DMS114 treated with DMSO at 0.1 percent for 48 hours (cell line): ENCODE measurements around the gene FAIM2.

ENCODE experiments used
- DNase-seq: peaks from one replicate; lab custom pipeline; 2025; ENCODE audit not compliant: unreplicated experiment; lab: John Stamatoyannopoulos, UW

FAIM2 gene

GRCh38 chr12:49897276-49897675 is 6.4 kb downstream of the FAIM2 start:
- no peak for DNase-seq

- no peak for DNase-seq
Observed at GRCh38 chr12:49895773-49896172, 7.9 kb downstream of the FAIM2 start.

GRCh38 chr12:49894751-49895148 is 8.9 kb downstream of the FAIM2 start:
- no peak for DNase-seq

GRCh38 chr12:49893753-49894750 is 9.6 kb downstream of the FAIM2 start:
- no peak for DNase-seq

- DNase-seq = no peak
Observed at GRCh38 chr12:49892732-49893317, 10.9 kb downstream of the FAIM2 start.

GRCh38 chr12:49892084-49892731 is 11.5 kb downstream of the FAIM2 start:
- DNase-seq = no peak

GRCh38 chr12:49891476-49891875 is 12.2 kb downstream of the FAIM2 start:
- no peak for DNase-seq

GRCh38 chr12:49891012-49891411 is 12.7 kb downstream of the FAIM2 start:
- DNase-seq = no peak

GRCh38 chr12:49890096-49890461 is 13.6 kb downstream of the FAIM2 start:
- DNase-seq = no peak

- DNase-seq = no peak
Observed at GRCh38 chr12:49889361-49890095, 14.2 kb downstream of the FAIM2 start.

- DNase-seq = no peak
Observed at GRCh38 chr12:49888461-49889151, 15.1 kb downstream of the FAIM2 start.

GRCh38 chr12:49887536-49888401 is 15.9 kb downstream of the FAIM2 start:
- DNase-seq = no peak

- no peak for DNase-seq
Observed at GRCh38 chr12:49887091-49887490, 16.6 kb downstream of the FAIM2 start.

GRCh38 chr12:49885663-49886461 is 17.8 kb downstream of the FAIM2 start:
- DNase-seq = no peak

- DNase-seq = no peak
Observed at GRCh38 chr12:49885118-49885517, 18.6 kb downstream of the FAIM2 start.

GRCh38 chr12:49882851-49883464 is 20.7 kb downstream of the FAIM2 start:
- DNase-seq = no peak

GRCh38 chr12:49882248-49882850 is 21.4 kb downstream of the FAIM2 start:
- no peak for DNase-seq
